Tongue (tissue), 2 donors: ENCODE results near the gene LDHAL6B. TPM values are rescaled to one million over a fixed set of nuclear protein-coding genes. Genes with fewer than 3 reads are reported as not detected.
A peak's percentile ranks its signal among the peaks of the same experiment; 100 is the strongest.
"Not testable (repeated sequence)": the region's sequence is repeated elsewhere in the genome, so short reads cannot be mapped to it uniquely, and the experiment has no call there.

Experiments
- DNase-seq: peaks from one replicate; pipeline ENCODE4 v3.0.0-alpha.2; 2015
- total RNA-seq: library from RNA; depleted of rRNA; stranded (reverse); fragments of >200 nt; gene quantifications from one replicate; pipeline ENCODE4 v1.2.3, GENCODE V29; 2014

The LDHAL6B gene
- not detected for total RNA-seq

GRCh38 chr15:59206623-59207183, at the start of gene LDHAL6B:
Gene LDHAL6B (plus strand): TSS chr15:59206843. CDS start chr15:59206941, 98 bp downstream.
- DNase-seq: no peak

- no peak for DNase-seq
Observed at GRCh38 chr15:59157396-59157795, 49.2 kb upstream of the LDHAL6B start.

GRCh38 chr15:59157840-59158700, 48.6 kb upstream of the LDHAL6B start:
- no peak for DNase-seq

GRCh38 chr15:59158701-59159034, 48.0 kb upstream of the LDHAL6B start:
- peak; percentile 46 for DNase-seq

GRCh38 chr15:59159210-59159609, 47.4 kb upstream of the LDHAL6B start:
- DNase-seq: no peak

GRCh38 chr15:59160880-59161593, 45.6 kb upstream of the LDHAL6B start:
- DNase-seq: peak; percentile 33

- DNase-seq: not testable (repeated sequence)
Observed at GRCh38 chr15:59162080-59162479, 44.6 kb upstream of the LDHAL6B start.

- no peak for DNase-seq
Observed at GRCh38 chr15:59165726-59166125, 40.9 kb upstream of the LDHAL6B start.

- no peak for DNase-seq
Observed at GRCh38 chr15:59166166-59166565, 40.5 kb upstream of the LDHAL6B start.

- no peak for DNase-seq
Observed at GRCh38 chr15:59166601-59167265, 39.9 kb upstream of the LDHAL6B start.

- no peak for DNase-seq
Observed at GRCh38 chr15:59168536-59168935, 38.1 kb upstream of the LDHAL6B start.

- no peak for DNase-seq
Observed at GRCh38 chr15:59169251-59169708, 37.4 kb upstream of the LDHAL6B start.

GRCh38 chr15:59170295-59171066, 36.2 kb upstream of the LDHAL6B start:
- DNase-seq: no peak

- no peak for DNase-seq
Observed at GRCh38 chr15:59171067-59171397, 35.6 kb upstream of the LDHAL6B start.

GRCh38 chr15:59172289-59172901, 34.2 kb upstream of the LDHAL6B start:
- no peak for DNase-seq

- DNase-seq: no peak
Observed at GRCh38 chr15:59173194-59173593, 33.4 kb upstream of the LDHAL6B start.

- no peak for DNase-seq
Observed at GRCh38 chr15:59174151-59174834, 32.4 kb upstream of the LDHAL6B start.

GRCh38 chr15:59174835-59175831, 31.5 kb upstream of the LDHAL6B start:
- peak; percentile 70 for DNase-seq

GRCh38 chr15:59176653-59177316, 29.9 kb upstream of the LDHAL6B start:
- no peak for DNase-seq
